Suprapubic skin (tissue), 4 donors: ENCODE data around the gene SOHLH1.

Source experiments
- EP300 ChIP-seq: sonication (generic); formaldehyde crosslinking; IDR thresholded peaks from one replicate; pipeline ENCODE4 v1.6.1; 2017; ENCODE audit warnings: antibody characterized with exemption
- POLR2A ChIP-seq, 2 donors: fragments of 450-650 bp; IDR thresholded peaks; one replicate each; pipeline ENCODE4 v1.6.1; 2017; ENCODE audit warnings: antibody characterized with exemption in 2 of 2, mild to moderate bottlenecking in 2 of 2, moderate library complexity in 2 of 2
- POLR2AphosphoS5 ChIP-seq, 3 donors: sonication (generic); formaldehyde crosslinking; IDR thresholded peaks; one replicate each; pipeline ENCODE4 v1.6.1; 2017; ENCODE audit warnings: antibody characterized with exemption in 3 of 3
- TF ChIP-seq, protein P1 (sequence below), 2 donors: fragments of 200-600 bp in 1 of 2; fragments of 450-650 bp in 1 of 2; sonication (generic) in 1 of 2; IDR thresholded peaks; one replicate each; pipeline ENCODE4 v1.5.1; 2016 to 2019; ENCODE audit warnings: antibody characterized with exemption in 2 of 2, mild to moderate bottlenecking in 1 of 2, moderate library complexity in 1 of 2

DNA sequence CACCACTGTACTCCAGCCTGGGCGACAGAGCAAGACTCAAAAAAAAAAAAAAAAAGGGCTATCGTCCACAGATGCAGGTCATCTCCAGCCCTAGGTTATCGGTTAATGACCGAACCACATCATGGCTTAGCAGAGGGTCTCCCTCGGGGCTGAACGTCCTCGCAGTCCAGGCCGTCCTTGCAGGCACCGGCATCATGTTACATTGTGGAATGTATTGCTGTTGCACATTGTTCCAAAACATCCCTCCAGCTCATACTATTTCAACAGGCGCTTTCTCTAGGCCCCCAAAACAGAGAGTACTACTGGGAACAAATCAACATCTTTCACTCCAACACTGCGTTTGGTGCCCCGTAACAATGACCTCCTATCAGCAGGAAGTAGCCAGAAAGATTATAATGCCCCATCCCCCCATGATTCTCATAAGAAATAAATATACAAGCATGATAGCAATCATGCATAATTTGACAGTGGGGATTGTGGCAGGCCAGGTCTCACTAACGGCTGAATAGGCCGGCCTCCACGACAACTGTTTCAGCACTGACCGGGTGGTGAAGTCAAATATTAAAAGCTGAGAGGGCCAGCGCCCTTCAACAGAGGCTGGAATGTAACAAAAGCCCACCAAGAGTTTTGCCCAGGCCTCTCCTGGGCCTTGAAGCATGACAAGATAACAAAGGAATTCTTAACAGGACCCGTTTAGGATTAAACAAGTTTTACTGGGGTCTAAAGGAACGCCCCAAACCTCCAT lies 37.3 kb downstream of the SOHLH1 start:
- TF ChIP-seq POLR2A (IDR thresholded peaks at IDR 0.05) (no peak), EP300 (no peak), POLR2AphosphoS5 (IDR thresholded peaks at IDR 0.05) (no peak)
- TF ChIP-seq, protein P1, sequence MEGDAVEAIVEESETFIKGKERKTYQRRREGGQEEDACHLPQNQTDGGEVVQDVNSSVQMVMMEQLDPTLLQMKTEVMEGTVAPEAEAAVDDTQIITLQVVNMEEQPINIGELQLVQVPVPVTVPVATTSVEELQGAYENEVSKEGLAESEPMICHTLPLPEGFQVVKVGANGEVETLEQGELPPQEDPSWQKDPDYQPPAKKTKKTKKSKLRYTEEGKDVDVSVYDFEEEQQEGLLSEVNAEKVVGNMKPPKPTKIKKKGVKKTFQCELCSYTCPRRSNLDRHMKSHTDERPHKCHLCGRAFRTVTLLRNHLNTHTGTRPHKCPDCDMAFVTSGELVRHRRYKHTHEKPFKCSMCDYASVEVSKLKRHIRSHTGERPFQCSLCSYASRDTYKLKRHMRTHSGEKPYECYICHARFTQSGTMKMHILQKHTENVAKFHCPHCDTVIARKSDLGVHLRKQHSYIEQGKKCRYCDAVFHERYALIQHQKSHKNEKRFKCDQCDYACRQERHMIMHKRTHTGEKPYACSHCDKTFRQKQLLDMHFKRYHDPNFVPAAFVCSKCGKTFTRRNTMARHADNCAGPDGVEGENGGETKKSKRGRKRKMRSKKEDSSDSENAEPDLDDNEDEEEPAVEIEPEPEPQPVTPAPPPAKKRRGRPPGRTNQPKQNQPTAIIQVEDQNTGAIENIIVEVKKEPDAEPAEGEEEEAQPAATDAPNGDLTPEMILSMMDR (IDR thresholded peaks at IDR 0.05) = no peak
